K562 (cell line): ENCODE data around the gene NEK2. TPM values are rescaled to one million over a fixed set of nuclear protein-coding genes. Genes with fewer than 3 reads are reported as not detected.

Experiments used
- AFF4 ChIP-seq: sonication (generic); formaldehyde crosslinking; IDR thresholded peaks from 2 replicates; pipeline ENCODE4 v1.8.0; 2023; ENCODE audit warnings: mild to moderate bottlenecking, missing genetic modification reagents
- CTCFL ChIP-seq: IDR thresholded peaks from 2 replicates; pipeline ENCODE4 v1.6.1; 2011; ENCODE audit warnings: borderline replicate concordance, low read depth, mild to moderate bottlenecking, moderate library complexity, low read length; ENCODE audit not compliant: insufficient read depth, poor library complexity, severe bottlenecking
- KDM2B ChIP-seq: fragments of 250-450 bp; sonication (Bioruptor Pico); IDR thresholded peaks from 2 replicates; pipeline ENCODE4 v1.8.0; 2021; ENCODE audit warnings: mild to moderate bottlenecking, moderate library complexity
- KLF13 ChIP-seq: fragments of 450-650 bp; IDR thresholded peaks from 2 replicates; pipeline ENCODE4 v1.6.1; 2016; ENCODE audit warnings: missing genetic modification characterization, low read depth, mild to moderate bottlenecking, missing compliant biosample characterization, moderate library complexity, borderline replicate concordance
- MBD2 ChIP-seq: sonication (generic); IDR thresholded peaks from 2 replicates; pipeline ENCODE4 v1.6.1; 2016; ENCODE audit warnings: low read depth, borderline replicate concordance
- NFE2 ChIP-seq: IDR thresholded peaks from 2 replicates; pipeline ENCODE4 v1.6.1; 2014; ENCODE audit warnings: antibody characterized with exemption, low read depth
- NRF1 ChIP-seq, 2 experiments: fragments of 450-650 bp; IDR thresholded peaks in 1 of 2; conservative IDR thresholded peaks in 1 of 2; 2 replicates each; pipeline ENCODE4 v1.6.1; 2014; ENCODE audit warnings: mild to moderate bottlenecking in 2 of 2
- RAD51 ChIP-seq: fragments of 450-650 bp; IDR thresholded peaks from 2 replicates; pipeline ENCODE4 v1.7.1; 2016; ENCODE audit warnings: low read depth, mild to moderate bottlenecking, borderline replicate concordance
- SOX6 ChIP-seq: fragments of 450-650 bp; IDR thresholded peaks from 2 replicates; pipeline ENCODE4 v1.6.1; 2014; ENCODE audit warnings: mild to moderate bottlenecking
- ZEB2 ChIP-seq: fragments of 450-650 bp; IDR thresholded peaks from 2 replicates; pipeline ENCODE4 v1.6.1; 2016
- ZNF146 ChIP-seq: IDR thresholded peaks from one replicate; pipeline ENCODE4 v1.6.1; 2018; ENCODE audit warnings: missing compliant biosample characterization; ENCODE audit not compliant: unreplicated experiment
- ZNF318 ChIP-seq, 2 experiments: fragments of 450-650 bp; IDR thresholded peaks; 2 replicates each; pipeline ENCODE4 v1.6.1; 2016; ENCODE audit warnings: mild to moderate bottlenecking in 2 of 2, borderline replicate concordance in 1 of 2, low read depth in 1 of 2, moderate library complexity in 1 of 2
- polyA plus RNA-seq, 8 experiments: library from polyadenylated mRNA; depleted of rRNA in 4 of 8; stranded (reverse) in 5 of 8; unstranded in 3 of 8; fragments of >200 nt; fragmentation: Nextera tagmentation in 2 of 8; fragmentation: Illumina TruSeq in 1 of 8; extraction: Ambion mirVana in 2 of 8; extraction: Trizol in 1 of 8; gene quantifications; 2 replicates each; pipeline versions ENCODE4 v1.2.1 to v1.2.3, GENCODE V29; 2011 to 2014; ENCODE audit warnings: inconsistent platforms in 1 of 8, missing spikeins in 1 of 8
- total RNA-seq, 7 experiments: library from RNA; depleted of rRNA in 6 of 7; stranded (reverse); fragments of >200 nt in 6 of 7; fragmentation: Illumina TruSeq in 2 of 7; extraction: Trizol in 2 of 7; gene quantifications; 2 replicates each; pipeline versions ENCODE4 v1.2.1 to v1.2.3, GENCODE V29; 2011 to 2021; ENCODE audit warnings: low replicate concordance in 1 of 7

NEK2 gene
- total and polyA plus RNA-seq, 9 of the 15 experiments (the other 6 are each of a cell fraction or from before 2014, with no cell fraction given), result 30.0 to 74.7 (median 66.4) TPM

- no peak for TF ChIP-seq RAD51
- 0 out of 2 replicates have a peak, but pooled peaks have one; percentile 38 for TF ChIP-seq AFF4 (CRISPR knock-in tag)
- peak; percentile 32; the same call in 1 of the 2 replicates for TF ChIP-seq ZEB2
- peak; percentile 63 to 75 for TF ChIP-seq NRF1 (conservative IDR thresholded peaks at IDR 0.05 in 1 of 2, IDR thresholded peaks at IDR 0.05 in 1 of 2)
- peak; percentile 27; the same call in 1 of the 2 replicates for TF ChIP-seq SOX6
- peak; percentile 58 for TF ChIP-seq CTCFL
- TF ChIP-seq KLF13 (tag), result peak; percentile 42; the same call in 1 of the 2 replicates
- no peak; the same call in 1 of the 2 replicates for TF ChIP-seq NFE2
- no peak for TF ChIP-seq KDM2B
- no peak for TF ChIP-seq ZNF146 (CRISPR knock-in tag)
- TF ChIP-seq ZNF318 (IDR thresholded peaks at IDR 0.05; ENCODE audit: borderline replicate concordance in 1 of 2, low read depth in 1 of 2), result no peak
- no peak for TF ChIP-seq MBD2
Measured at GRCh38 chr1:211698161-211699026, 23.0 kb upstream of the NEK2 start (continued).
